HG02970 (cell line): ENCODE measurements around the gene SRPK2.

Experiments used
- ATAC-seq: cut with Tn5 transposase; IDR thresholded peaks from one replicate; pipeline ENCODE4 v1.9.1; 2021; ENCODE audit warnings: mild to moderate bottlenecking, moderate library complexity, moderate number of reproducible peaks; ENCODE audit not compliant: unreplicated experiment, low FRiP score

SRPK2 gene

DNA sequence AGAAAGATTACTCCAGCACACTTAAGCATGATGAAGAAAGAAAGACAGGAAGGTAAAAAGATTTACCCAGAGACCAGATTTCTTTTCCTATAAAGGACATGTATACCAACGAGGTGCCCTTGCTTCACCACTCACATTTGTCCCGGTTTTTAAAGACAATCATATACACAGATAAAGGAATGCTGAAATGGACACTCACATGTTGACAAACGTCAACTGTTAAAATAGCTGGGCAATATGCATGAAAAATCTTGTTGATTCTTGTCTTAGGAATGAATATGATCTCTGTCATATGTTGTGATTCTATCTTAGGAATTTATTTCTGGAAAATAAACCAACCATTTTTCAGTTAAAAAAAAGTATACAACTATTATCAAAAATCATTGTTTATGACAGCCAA is 158.2 kb downstream of the SRPK2 start:
- ATAC-seq: no peak

DNA sequence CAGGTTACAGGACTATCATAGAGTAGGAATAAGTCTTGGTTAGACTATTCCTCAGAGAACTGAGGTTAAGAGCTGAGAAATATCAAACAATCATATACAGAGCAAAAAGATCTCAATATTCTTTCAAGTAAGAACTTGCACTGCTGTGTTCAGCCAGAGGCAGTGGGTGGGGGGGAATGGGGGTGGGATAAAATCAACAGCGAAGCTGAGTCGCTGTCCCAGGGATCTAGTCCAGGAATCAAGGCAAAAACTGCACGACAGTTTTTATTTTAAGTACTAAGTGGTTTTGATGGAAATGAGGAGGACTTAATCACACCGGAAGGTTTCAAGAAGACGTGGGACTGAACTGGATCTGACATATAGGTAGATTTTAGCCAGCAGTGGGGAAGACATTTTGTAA is 159.1 kb downstream of the SRPK2 start:
- ATAC-seq: no peak

DNA sequence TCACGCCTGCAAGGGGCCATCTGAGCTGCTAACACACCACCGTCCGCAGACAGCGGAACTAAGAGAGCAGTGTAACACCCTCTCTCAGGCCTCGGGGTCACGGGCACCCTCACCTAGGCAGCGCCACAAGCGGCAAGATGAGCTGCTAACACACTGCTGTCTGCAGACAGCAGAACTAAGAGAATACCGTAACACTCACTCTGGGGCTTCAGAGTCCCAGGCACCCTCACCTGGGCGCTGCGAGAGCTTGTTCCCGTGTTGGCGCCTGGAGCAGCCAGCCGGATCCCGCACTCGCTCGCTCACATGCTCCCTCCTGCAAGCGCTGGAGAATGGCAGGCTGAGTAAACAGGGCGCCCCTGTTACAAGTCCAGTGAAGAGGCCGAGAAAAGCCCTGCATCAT is 160.2 kb downstream of the SRPK2 start:
- ATAC-seq: no peak

DNA sequence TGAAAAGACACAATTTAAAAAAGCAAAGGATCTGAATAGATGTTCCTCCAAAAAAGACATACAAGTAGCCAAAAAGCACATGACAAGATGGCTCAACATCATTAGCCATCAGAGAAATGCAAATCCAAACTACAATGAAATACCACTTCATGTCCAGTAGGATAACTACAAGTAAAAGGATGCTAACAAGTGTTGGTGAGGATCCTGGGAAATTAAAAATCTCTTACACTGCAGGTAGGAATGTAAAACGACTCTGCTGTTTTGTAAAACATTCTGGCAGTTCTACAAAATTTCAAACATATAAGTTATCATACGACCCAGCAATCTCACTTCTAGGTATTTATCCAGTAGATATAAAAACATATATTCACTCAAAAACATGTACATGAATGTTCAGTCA is 161.3 kb downstream of the SRPK2 start:
- no peak for ATAC-seq

DNA sequence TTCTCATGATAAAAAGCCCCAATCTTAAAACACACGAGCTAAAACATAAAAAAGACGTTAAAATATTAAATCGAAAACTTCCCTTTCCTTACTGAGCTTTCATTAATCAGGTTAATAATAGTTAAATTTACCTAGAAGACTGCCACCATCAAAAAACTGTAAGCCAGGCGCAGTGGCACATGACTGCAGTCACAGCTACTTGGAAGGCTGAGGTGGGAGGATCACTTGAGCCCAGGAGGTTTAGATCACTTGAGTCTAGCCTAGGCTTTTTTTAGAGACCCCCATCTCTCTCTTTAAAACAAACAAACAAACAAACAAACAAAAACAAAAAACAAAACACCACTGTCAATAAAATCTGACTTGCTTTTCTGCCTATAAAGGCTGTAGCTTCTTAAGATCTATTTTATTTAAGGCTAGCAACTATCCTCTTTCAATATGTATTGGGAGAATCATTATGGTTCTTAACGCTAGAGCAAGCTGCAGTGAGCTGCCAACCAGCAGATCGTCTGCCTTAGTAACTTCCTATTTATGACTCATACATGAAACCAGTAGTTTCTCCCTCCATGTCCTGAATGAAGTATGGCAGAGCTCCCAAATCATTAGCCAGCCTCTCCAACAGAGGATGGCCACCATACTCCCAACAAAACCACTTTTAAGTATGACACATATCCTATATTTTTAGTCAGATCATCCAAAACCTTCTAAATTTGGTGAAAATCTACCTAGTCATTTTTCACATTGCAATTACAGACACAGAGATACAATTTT is 163.7 kb downstream of the SRPK2 start:
- no peak for ATAC-seq

DNA sequence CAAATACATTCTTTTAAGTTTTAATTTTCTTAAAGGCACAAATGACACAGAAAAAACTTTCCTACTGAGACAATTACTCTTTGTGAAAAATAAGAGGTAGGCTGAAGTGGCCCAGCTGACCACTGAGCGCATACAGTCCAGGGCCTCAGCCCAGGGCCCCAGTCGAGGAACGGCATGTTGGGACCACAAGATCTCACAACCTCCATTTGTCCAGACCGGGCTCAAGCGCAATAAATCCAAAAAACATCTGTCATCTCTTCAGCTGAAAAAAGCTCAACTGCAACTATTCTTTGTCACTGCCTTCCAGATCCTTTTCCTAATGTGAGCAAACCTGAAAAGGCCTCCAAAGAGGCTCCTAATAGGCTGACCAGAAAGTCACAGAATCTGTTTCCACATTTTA is 165.8 kb downstream of the SRPK2 start:
- ATAC-seq: no peak

DNA sequence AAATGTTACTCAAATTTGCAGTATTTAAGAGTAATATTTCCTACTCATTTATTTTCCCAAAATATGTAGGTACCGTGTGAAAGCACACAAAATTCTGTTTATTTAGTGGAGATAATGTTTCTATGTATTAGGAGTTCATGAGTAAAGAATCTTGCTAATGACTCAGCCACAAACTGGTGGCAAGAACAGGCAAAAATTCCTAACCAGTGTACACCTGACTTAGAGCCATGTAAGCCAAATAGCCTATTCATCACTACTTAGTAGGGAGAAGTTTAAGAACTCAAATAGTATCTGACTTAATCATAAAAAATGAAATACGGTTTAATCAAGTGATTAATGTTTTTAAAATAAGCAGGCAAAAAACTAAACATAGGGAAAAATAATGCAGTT is 169.0 kb downstream of the SRPK2 start:
- no peak for ATAC-seq

- no peak for ATAC-seq
Measured at GRCh38 chr7:105218939-105219770, 169.6 kb downstream of the SRPK2 start.

DNA sequence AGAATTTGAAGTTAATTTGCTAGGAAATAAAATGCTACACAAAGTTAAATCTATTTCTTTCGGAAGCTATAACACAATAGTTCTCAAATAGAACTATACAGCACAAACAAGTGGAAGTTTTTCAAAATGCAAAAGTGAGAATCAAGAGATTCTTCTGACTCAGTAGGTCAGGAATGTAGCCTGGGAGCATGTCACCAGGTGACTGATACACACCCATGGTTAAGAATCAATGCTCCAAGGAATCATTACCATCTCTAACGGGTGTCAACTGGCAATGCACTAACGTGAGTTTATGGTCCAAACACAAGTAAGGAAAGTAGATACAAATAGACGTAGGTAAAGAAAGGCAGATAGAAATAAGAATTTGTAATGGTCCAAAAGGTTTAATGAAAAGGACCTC is 170.5 kb downstream of the SRPK2 start:
- no peak for ATAC-seq

- ATAC-seq: no peak
Measured at GRCh38 chr7:105216786-105217185, 171.9 kb downstream of the SRPK2 start.

DNA sequence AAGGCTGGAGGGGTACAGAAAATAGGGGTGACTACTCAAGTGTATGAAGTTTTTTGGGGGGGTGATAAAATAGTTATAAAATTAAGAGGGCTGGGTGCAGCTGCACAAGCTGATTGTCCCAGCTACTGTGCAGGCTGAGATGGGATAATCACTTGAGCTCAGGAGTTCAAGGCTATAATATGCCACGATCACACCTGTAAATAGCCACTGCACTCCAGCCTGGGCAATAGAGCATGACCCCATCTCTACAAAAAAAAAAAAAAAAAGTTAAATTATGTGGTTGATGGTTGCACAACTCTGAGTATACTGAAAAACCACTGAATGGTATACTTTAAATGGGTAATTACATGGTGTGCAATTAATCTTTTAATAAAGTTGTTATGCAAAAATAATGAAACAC is 172.9 kb downstream of the SRPK2 start:
- ATAC-seq: no peak

GRCh38 chr7:105215182-105215581 is 173.5 kb downstream of the SRPK2 start:
- no peak for ATAC-seq

DNA sequence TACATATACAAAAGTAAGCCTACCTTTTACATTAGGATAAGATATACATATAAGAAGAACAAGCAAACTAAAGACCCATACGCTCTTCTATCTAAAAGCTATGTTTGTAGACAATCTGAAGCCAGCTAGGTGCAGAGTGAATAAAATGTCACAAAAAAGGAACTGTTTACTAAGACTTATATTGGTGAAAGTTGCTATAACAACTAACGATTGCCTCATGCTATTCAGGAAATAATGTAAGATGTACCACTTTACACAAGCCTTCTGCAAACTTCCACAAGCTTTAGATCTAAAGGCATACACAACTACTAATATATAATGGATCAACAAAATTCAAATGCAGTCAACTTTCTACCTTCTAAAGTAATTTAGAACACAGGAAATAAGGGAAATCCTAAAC is 175.1 kb downstream of the SRPK2 start:
- ATAC-seq: no peak

DNA sequence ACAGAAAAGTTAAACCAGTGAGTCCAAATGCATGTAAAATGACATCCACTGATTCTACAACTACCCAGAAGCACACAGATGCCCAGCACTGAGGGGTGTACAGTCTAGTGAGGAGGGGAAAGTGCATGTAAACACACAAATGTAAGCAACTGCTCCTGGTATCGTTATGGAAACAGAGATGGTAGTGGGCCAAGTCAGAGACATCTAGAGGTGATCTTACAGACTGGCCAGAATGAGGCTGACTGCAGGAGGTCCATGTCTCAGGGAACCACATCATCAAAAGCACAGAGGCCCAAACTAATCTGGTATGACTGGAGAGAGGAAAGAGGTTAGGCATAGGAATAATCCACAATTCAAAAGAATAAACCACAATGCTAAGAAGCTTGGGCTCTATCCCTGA is 176.5 kb downstream of the SRPK2 start:
- ATAC-seq: no peak

DNA sequence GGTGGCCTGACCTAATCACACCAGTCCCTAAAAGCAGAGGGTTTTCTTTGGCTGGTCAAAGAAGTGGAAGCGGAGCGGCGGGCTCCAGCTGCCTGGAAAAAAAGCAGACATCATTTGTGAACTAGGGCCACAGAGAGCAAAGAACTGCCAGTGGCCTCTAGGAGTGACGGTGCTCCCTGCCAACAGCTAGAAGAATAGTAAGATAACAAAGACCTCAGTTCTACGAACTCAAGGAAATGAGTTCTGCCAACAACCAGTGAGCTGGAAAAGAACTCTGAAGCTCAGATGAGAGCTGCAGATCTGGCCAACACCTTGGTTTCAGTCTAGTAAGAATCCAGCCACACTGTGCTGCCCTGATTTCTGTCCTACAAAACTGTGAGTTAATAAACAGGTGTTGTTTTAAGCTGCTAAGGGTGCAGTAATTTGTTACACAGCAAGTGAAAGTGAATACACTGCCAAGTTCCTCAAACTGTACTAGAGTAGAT is 178.0 kb downstream of the SRPK2 start:
- ATAC-seq: no peak

DNA sequence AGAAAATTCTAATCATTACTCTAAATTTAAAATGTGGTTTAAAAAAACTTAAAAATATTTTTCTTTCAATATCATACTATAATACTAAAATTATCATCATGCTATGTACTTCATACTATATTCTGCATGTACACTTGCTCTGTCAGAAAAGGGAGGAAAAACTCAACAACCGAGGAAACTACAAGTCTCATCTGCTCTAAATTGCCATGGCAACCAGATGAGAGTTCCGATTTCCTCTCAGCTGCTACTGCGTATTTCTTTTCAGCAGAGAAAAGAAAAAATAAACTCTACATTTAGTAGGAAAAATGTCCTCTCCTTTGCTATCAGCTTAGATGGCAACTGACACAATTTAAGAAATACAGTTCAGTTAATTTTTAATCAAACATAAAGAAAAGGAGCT is 178.9 kb downstream of the SRPK2 start:
- no peak for ATAC-seq

GRCh38 chr7:105209433-105209832 is 179.3 kb downstream of the SRPK2 start:
- ATAC-seq: no peak

DNA sequence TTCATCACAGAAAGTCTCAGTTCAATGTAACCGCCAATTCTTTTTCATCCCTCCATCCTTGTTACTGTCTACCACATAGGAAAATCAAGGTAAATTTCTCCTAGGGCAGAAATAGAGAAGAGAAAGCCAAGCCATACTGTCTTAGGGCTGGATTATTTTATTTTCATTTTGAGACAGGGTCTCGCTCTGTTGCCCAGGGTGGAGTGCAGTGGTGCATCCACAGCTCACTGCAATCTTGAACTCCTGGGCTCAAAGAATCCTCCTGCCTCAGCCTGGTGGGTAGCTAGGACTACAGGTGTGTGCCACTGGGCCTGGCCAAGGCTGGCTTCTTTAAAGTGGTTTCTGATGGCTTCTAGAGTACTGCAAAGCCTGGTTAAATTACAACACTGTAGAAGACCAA is 181.7 kb downstream of the SRPK2 start:
- no peak for ATAC-seq

- no peak for ATAC-seq
Measured at GRCh38 chr7:105205592-105206237, 183.0 kb downstream of the SRPK2 start.

- no peak for ATAC-seq
Measured at GRCh38 chr7:105204953-105205352, 183.8 kb downstream of the SRPK2 start.

DNA sequence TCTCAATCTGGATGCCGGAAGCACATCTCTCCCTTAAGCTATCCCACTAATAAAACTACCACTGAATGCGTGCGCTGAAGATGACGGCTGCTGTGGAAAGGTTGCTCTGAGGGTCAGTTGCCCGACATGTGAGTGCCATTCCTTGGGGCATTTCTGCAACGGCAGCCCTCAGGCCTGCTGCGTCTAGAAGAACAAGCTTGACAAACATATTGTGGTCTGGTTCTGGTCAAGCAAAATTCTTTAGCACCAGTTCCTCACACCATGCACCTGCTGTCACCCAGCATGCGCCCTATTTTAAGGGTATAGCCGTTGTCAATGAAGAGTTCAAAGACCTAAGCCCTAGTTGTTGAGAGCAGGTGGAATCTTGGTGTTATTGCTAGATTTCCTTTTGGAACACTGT is 184.2 kb downstream of the SRPK2 start:
- no peak for ATAC-seq
